ENCODE measurements around the gene CDH8. TPM values are rescaled to one million over a fixed set of nuclear protein-coding genes. Genes with fewer than 3 reads are reported as not detected.

CDH8 gene
- total and polyA plus RNA-seq, 2 experiments from 2014 or later = 2.1 to 2.2 TPM

GRCh38 chr16:61969077-61969382 lies 67.2 kb downstream of the CDH8 start:
- DNase-seq (ENCODE audit: low spot score) = no peak
- Histone ChIP-seq H3K4me2 (no peak overlapping the region), H3K9me3 (ENCODE audit: low read depth) (no peaks in the 10 kb centered on the region), H3K36me3 (replicated peaks; ENCODE audit: insufficient read depth, low read depth) (no peaks in the 10 kb centered on the region), H3K27ac (no peak overlapping the region), H3K79me2 (no peaks in the 10 kb centered on the region), H4K20me1 (ENCODE audit: insufficient read depth, poor library complexity, severe bottlenecking) (no peaks in the 10 kb centered on the region), H3K4me1 (ENCODE audit: insufficient read depth) (no peaks in the 10 kb centered on the region), H2AFZ (no peak overlapping the region), H3K4me3 (no peak overlapping the region), H3K27me3 (no peaks in the 10 kb centered on the region), H3K9me2 (replicated peaks; ENCODE audit: insufficient read depth) (no peaks in the 10 kb centered on the region)
- 56% methylated on average over 4 of the region's 4 CpGs for WGBS (ENCODE audit: low lambda C conversion rate, missing lambda C conversion rate)
- TF ChIP-seq EZH2phosphoT487 (IDR thresholded peaks at IDR 0.05; ENCODE audit: low read depth, severe bottlenecking, unreplicated experiment) = no peak
- no peak for TF ChIP-seq CTCF (IDR thresholded peaks at IDR 0.05; ENCODE audit: poor library complexity)
- TF ChIP-seq EZH2 (IDR thresholded peaks at IDR 0.05; ENCODE audit: borderline replicate concordance) = no peak

- 50% methylated on average over 7 of the region's 7 CpGs for WGBS (ENCODE audit: low lambda C conversion rate, missing lambda C conversion rate)
- no peaks in the 10 kb centered on the region for H3K4me1 ChIP-seq (ENCODE audit: insufficient read depth)
- no peak for TF ChIP-seq EZH2phosphoT487 (IDR thresholded peaks at IDR 0.05; ENCODE audit: low read depth, severe bottlenecking, unreplicated experiment)
- no peak for TF ChIP-seq EZH2 (IDR thresholded peaks at IDR 0.05; ENCODE audit: borderline replicate concordance)
- TF ChIP-seq CTCF (IDR thresholded peaks at IDR 0.05; ENCODE audit: poor library complexity) = no peak
- no peaks in the 10 kb centered on the region for H3K36me3 ChIP-seq (replicated peaks; ENCODE audit: insufficient read depth, low read depth)
- H3K9me3 ChIP-seq (ENCODE audit: low read depth) = no peaks in the 10 kb centered on the region
- H3K79me2 ChIP-seq = no peaks in the 10 kb centered on the region
- H3K9me2 ChIP-seq (replicated peaks; ENCODE audit: insufficient read depth) = no peaks in the 10 kb centered on the region
- no peak overlapping the region for H2AFZ ChIP-seq
- H4K20me1 ChIP-seq (ENCODE audit: insufficient read depth, poor library complexity, severe bottlenecking) = no peaks in the 10 kb centered on the region
- DNase-seq (ENCODE audit: low spot score) = no peak
- H3K27ac ChIP-seq = no peak overlapping the region
- no peak overlapping the region for H3K4me2 ChIP-seq
- H3K27me3 ChIP-seq = no peaks in the 10 kb centered on the region
- no peak overlapping the region for H3K4me3 ChIP-seq
These were observed 67.8 kb downstream of the CDH8 start for GRCh38 chr16:61968242-61969076.

GRCh38 chr16:61957075-61957855 lies 79.0 kb downstream of the CDH8 start:
- no peak for TF ChIP-seq CTCF (IDR thresholded peaks at IDR 0.05; ENCODE audit: poor library complexity)
- no peak for TF ChIP-seq EZH2phosphoT487 (IDR thresholded peaks at IDR 0.05; ENCODE audit: low read depth, severe bottlenecking, unreplicated experiment)
- no peak for TF ChIP-seq EZH2 (IDR thresholded peaks at IDR 0.05; ENCODE audit: borderline replicate concordance)
- no peaks in the 10 kb centered on the region for H3K36me3 ChIP-seq (replicated peaks; ENCODE audit: insufficient read depth, low read depth)
- no peaks in the 10 kb centered on the region for H3K79me2 ChIP-seq
- no peak overlapping the region for H3K4me3 ChIP-seq
- no peaks in the 10 kb centered on the region for H4K20me1 ChIP-seq (ENCODE audit: insufficient read depth, poor library complexity, severe bottlenecking)
- H3K9me3 ChIP-seq (ENCODE audit: low read depth) = no peaks in the 10 kb centered on the region
- H3K27me3 ChIP-seq = no peaks in the 10 kb centered on the region
- WGBS (ENCODE audit: low lambda C conversion rate, missing lambda C conversion rate) = 52% methylated on average over 8 of the region's 8 CpGs
- H2AFZ ChIP-seq = no peak overlapping the region
- H3K9me2 ChIP-seq (replicated peaks; ENCODE audit: insufficient read depth) = no peaks in the 10 kb centered on the region
- no peak for DNase-seq (ENCODE audit: low spot score)
- no peak overlapping the region for H3K4me2 ChIP-seq
- no peaks in the 10 kb centered on the region for H3K4me1 ChIP-seq (ENCODE audit: insufficient read depth)
- H3K27ac ChIP-seq = no peak overlapping the region

Measured in hepatocyte (in vitro differentiated cells).